NCI-H345 treated with DMSO at 0.1 percent for 48 hours (cell line): ENCODE results near the gene TM4SF1.

Experiments used
- DNase-seq: peaks from one replicate; lab custom pipeline; 2025; ENCODE audit not compliant: unreplicated experiment; lab: John Stamatoyannopoulos, UW

The TM4SF1 gene

GRCh38 chr3:149375501-149376196 lies 1.8 kb downstream of the TM4SF1 start:
- no peak for DNase-seq

DNA sequence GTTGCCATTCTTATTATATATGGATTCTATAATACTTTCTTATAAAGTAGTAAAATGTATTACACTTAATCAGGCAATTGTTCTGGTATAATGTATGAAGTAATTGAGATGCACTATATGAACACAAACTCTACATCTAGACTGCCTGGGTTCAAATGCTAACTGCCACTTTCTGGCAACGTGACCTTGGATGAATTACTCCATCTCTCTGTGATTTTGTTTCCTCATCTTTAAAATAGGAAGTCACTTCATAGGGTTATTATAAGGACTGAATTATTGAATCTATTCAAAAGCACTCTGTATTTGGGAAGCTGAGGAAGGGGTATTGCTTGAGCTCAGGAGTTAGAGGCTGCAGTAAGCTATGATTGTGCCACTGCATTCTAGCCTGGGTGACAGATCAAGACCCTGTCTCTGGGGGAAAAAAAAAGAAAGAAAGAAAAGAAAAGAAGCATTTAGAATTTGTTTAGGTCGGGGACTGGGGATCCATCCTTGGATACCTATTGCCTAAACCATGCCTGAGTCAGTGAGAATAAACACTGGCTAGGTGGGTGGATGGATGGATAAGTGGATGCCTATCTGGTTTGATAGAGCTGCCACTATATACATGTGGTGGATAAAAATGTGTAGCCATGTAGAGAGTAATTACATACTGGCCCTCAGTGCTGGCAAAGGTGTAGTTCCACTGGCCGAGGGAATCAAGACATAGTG lies 2.5 kb downstream of the TM4SF1 start:
- no peak for DNase-seq

DNA sequence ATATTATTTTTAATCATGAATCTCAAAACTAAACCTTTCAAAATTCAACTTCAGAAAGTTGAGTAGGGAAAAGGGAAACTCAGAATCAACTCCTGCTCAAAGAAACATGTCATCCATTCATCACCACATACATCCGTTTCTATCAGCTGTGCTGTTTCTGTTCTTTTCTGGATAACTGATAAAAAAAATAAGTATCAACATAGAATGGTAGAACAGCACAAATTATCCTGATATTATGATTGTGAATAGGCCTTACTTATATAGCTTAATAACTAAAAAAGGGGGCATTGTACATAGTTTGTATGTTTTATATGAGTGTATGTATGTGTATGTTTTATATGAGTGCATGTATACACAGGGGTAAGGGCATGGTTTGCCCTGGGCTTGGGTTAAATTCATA lies 3.1 kb downstream of the TM4SF1 start:
- DNase-seq, result no peak

DNA sequence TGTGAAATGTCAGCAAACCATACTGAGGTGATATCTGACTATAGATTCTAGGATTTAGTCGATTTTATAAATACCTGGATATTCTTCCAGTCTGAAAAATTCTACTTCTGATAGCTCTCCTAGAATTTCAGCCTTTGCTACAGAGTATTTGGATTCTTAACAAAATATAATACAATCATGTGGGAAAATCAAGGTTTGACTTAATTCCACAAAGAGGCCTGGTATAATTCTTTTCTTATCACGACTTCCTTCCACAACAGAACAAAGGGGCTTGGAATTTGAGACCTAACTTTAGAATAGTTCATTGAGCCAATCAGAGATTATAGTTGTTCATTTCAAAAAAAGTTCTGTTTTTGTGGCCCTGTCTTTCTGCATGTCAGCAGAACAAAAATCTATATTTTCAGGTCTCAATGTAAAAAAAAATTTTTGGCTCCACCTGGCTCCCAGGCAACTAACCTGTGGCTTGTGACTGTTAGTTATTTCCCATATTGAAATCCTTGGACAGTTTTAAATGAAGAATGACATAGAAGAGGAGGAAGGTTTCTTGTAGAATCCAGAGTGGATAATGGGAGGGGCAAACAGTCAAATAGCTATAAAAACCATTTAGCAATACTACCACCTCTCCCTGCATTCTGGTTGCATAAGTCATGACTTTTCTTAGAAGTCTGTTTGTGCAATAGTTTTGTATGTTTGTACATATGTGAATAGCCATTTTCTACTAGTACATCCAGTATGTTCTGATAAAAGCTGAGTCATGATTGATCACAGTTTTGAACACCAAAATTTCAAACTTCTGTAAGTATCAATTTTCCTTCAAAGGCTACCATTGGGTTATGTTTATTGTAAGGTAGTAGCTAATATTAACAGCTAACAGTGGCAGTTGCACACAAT lies 4.0 kb downstream of the TM4SF1 start:
- DNase-seq, result no peak

DNA sequence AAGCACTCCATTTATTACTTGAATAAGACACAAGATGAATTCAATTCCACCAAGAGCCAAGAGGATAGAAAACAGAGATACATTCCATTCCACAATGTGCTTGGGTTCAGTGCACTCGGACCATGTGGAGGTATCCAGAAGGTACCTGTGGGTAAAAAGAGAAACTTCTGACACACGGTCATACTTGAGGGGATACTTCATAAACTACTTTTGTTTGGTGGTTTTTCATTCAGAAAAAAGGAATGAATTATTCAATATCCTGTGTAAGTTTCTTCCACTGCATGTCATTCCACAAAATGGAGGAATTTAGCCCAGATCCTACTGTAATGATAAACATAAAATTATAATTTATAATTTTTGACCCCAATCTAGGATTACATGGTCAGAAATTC lies 5.7 kb downstream of the TM4SF1 start:
- no peak for DNase-seq

DNA sequence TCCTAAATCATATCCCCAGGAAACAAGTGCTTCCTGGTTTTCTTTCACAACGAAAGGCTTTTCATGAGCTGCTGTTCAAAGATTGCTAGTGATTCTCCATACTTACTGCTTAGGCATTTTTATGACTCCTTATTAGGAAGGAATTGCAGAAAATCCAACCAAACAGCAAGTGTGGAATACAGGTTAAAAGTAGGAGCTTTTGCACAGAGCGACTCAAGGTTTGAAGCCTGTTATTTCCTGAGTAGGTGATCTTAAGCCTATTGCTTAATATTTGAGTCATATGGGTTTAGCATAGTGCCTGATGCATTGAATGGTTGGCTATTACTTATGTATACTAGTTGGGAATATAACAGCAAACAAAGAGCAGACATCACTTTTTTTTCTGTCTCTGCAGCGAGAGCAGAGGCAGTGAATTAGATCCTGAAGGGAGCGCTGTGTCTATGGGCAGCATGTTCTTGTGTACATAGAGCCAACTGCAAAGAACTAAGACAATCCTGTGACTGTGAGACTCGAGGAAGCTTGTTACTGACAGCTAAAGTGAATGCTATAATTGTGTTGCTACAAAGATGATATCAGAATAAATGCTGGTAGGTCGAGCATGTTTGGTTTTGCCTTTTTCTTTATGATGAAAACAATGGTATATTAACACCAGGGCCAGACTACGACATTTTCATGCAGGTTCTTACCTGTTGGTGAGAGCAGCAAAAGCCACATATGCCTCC lies 6.3 kb downstream of the TM4SF1 start:
- DNase-seq, result no peak

- no peak for DNase-seq
Observed at GRCh38 chr3:149369991-149370866, 7.2 kb downstream of the TM4SF1 start.

- DNase-seq, result peak; percentile 76
Observed at GRCh38 chr3:149368674-149369497, 8.6 kb downstream of the TM4SF1 start.

DNA sequence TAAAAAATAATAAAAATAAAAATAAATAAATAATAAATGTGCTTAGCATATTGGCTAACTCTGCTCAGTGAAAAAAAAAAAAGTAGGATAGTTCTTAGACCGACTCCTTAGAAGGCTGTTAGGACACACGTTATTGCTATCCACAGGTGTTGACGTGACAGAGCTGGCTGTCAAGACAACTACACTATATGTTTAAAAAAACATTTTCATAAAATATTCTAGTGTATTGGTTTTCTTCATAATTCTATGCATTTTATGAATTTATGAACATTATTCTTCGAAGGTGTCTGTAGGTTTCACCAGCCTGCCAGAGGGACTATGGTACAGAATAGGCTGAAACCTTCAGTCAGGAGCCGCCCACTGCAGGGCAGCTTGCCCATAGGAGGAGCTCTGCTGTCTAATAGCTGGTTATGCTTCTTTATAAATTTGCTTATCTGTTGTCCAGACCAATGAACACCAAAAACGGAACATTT lies 9.2 kb downstream of the TM4SF1 start:
- no peak for DNase-seq

GRCh38 chr3:149366941-149367840 lies 10.3 kb downstream of the TM4SF1 start:
- DNase-seq, result no peak

GRCh38 chr3:149366031-149366430 lies 11.4 kb downstream of the TM4SF1 start:
- no peak for DNase-seq

DNA sequence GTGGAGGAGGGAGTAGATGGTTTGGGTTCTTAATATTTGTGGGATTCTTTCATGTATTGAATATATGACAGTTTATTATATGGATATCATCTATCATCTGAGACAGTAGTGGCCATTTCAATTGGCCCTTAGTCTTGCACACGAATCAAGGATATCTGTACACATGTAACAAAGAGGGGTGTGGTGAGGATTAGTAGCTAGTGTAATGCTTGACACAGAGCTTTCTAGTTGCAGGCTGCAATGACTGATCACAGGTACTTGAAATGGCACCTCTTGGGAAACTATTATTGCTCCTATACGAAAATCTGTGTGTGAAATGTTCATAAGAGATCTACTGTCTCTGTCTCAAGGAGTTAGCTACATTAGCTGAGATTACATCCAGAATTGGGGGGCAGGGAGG lies 12.8 kb downstream of the TM4SF1 start:
- DNase-seq, result no peak

DNA sequence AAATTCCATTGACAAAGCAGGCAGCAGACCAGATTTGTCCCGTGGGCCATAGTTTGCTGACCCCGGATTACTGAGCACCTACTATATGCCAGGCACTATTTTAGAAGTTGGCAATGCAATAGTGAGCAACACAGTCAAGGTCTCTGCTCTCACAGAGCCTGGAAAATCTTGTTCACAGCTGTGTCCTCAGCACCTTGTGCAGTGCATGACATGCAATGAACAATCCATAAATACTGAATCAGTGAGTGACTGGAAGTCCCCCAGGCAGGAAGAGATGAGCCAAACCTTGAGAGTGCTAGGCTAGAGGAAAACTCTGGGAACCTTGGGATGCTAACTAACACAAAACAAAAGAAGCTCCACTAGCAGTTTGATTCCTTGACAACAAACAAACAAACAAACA lies 14.4 kb downstream of the TM4SF1 start:
- no peak for DNase-seq

DNA sequence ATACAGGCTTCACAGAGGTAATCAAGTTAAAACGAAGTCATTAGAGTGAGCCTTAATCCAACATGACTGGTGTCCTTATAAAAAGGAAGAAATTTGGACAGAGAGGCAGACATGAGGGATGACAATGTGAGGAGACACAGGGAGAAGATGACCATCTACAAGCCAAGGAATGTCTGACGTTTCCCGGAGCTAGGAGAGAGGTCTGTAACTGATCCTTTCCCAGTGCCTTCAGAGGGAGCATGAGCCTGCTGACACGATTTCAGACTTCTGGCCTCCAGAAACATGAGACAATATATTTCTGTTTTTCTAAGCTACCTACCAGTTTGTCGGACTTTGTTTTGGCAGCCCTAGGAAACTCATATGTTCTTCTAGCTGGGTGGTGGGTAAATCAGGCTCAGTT lies 15.1 kb downstream of the TM4SF1 start:
- no peak for DNase-seq

GRCh38 chr3:149356630-149357029 lies 20.8 kb downstream of the TM4SF1 start:
- DNase-seq, result no peak

DNA sequence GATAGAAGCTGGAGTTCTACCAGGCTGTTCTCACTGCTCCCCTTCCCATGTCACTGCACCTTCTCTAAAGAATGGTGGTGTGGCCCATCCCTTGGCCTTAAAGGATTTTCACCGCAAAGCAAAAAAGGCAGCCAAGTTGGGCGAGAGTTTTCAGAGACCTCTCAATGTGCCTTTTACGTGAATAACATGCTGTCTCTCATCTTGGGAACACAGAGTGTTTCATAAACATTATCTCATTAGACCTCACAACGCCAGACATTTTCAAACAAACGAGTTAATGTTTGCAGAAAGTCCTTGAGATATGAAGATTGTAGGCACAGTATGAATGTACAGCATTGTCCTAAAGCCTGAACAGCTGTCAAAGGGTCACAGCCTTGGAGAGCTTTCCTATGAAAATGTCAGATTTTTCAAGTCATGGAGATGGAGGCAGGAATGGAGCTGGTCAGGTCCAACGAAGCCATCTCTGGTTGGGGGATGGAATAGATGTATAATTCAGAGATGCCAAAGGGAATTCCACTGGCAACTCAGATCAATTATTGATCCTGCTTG lies 21.3 kb downstream of the TM4SF1 start:
- DNase-seq, result no peak

DNA sequence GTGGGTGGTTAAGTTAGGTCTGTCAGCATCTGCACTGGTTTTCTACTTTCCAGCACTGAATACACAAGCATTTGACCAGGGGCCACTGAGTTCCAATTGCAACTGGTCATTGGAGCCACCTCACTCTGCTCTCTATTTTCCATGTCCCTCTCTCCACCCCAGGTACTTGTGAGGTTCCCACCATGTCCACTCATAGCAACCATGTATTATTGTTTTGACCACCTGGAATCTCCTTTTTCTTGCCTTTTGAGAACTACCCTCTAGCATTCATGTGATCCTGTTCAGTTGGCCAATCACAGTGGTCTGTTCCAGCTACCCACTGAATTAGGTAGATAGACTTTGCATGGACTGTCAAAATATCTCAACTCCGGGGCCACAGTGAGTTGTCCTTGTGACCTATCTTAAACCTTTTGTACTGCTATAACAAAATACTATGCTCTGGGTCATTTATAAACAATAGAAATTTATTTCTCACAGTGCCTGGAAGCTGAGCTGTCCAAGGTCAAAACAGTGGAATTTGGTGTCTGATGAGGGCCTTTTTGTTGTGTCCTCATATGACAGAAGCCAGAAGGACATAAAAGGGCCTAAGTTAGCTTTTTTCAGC lies 23.8 kb downstream of the TM4SF1 start:
- DNase-seq, result no peak
